NCI-H82 treated with DMSO at 0.1 percent for 48 hours (cell line): ENCODE data around the gene CD300A.
A peak's percentile ranks its signal among the peaks of the same experiment; 100 is the strongest.

Source experiments
- DNase-seq: peaks from one replicate; lab custom pipeline; 2025; ENCODE audit not compliant: unreplicated experiment; lab: John Stamatoyannopoulos, UW

CD300A gene

DNA sequence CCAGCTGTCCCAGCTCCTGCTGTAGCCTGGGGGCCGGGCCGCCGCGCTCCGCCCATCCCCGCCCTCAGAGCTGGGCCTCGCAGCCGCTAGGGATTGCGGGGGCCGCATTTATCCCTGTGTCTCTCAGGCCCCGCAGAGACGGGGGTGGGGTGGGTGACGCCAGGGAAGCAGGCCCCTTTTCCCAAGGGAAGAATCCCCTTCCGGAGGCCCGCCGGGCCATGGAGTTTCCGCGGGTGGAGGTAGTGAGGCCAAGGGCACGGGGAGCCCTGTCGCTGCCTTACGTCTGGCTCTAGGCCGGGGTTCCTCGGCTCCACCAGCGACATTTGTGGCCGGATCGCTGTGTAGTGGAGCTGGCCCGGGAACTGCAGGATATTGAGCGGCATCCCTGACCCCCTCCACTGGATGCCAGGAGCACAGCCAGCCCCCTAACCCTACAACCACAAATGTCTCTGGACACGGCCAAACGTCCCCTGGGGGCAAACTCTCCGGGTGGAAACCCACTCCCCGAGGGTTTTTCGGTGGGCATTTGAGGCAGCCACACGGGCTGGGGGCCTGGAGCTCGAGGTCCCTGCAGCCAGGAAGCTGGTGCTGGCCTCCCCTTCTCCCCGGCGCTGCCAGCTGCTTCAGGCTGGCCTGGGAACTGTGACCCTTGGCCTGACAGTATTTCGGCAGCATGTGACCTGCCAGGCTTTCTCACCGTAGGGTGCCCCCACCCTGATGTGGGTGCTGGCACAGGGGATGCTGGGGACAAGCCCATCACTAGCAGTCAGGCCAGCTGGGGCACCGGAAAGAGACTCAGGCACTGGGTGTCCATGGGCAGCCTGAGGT is 12.0 kb upstream of the CD300A start:
- DNase-seq: peak; percentile 81

GRCh38 chr17:74455025-74455545 is 11.3 kb upstream of the CD300A start:
- no peak for DNase-seq

DNA sequence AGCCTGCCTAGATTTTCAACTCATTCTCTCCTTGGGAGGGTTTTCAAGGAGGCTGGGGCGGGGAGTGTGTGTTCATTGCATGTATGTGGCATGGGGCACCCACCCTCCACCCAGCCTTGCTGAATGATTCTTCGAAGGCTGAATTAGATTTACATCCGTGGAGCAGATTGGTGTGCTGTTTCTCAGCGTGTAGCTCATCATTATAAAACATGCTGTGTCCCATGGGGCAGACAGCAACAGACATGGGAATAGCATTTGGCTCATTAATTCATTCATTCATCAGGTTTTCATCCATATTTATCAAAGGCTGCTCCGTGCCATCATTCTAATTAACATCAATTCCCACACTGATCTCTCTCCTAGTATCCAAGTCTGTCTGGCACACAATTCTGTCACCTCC is 10.6 kb upstream of the CD300A start:
- no peak for DNase-seq

- DNase-seq: no peak
Measured at GRCh38 chr17:74457146-74457819, 9.2 kb upstream of the CD300A start.

DNA sequence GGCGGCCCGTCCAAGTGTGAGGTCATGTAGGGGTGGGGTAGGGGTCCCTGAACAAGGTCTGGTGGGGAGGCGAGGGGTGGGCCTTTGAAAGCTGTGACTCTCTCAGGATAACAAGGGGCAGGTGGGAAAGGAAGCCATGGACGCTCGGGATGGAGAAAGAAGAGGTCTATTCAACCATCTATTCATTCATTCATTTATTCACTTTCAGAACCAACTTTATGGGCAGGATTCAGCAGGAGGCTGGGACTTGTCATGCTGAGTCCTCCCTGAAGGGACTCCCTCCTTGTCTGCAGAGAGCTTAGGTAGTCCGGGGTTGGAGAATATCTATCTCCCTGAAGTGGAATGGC is 8.6 kb upstream of the CD300A start:
- DNase-seq: no peak

DNA sequence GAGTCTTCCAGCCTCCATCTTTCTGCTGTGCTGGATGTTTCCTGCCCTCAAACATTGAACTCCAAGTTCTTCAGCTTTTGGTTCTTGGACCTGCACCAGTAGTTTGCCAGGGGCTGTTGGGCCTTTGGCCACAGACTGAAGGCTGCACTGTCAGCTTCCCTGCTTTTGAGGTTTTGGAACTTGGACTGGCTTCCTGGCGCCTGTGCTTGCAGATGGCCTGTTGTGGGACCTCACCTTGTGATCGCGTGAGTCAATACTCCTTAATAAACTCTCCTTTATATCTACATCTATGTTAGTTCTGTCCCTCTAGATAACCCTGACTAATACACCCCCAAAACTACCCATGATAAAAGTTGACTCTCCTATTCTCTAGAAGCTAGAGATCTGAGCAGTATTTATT is 7.6 kb upstream of the CD300A start:
- no peak for DNase-seq

DNA sequence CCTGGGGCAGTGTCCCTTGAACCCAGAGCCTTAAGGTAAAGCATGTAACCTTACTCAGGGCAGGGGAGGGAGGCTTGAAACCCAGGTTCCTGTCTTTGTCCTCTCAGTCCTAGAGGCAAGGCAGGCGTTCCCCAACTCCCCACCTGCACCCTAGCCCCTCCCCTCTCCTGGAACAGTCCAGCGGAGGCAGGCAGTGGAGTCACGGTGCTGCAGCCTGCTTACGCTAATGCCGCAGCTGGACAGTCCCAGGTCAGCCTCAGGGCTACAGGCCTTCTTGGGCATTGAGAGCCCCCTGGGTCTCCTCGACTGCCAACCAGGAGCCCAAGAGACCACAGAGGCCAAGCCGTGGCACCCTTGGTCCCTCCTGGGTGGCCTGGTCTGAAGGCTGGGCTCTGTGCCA is 6.8 kb upstream of the CD300A start:
- no peak for DNase-seq

DNA sequence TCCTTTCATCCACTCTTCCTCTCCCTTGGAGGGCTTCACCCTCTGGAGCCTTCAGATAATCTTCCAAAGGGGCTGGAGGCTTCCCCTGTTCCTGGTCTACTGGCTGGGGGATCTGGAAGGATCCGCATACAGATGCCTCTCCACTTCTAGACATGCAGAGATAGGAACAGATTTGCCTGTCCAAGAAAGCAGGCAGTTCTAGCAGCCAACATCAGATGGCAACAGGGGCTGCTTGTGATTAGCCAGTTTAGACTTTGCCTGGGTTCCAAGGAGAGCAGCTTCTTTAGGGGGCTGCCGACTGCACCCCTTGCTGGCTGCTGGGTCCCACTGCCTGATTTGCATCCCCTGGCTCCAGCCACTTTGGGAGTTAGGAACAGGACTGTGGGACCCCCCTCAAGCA is 6.2 kb upstream of the CD300A start:
- no peak for DNase-seq

DNA sequence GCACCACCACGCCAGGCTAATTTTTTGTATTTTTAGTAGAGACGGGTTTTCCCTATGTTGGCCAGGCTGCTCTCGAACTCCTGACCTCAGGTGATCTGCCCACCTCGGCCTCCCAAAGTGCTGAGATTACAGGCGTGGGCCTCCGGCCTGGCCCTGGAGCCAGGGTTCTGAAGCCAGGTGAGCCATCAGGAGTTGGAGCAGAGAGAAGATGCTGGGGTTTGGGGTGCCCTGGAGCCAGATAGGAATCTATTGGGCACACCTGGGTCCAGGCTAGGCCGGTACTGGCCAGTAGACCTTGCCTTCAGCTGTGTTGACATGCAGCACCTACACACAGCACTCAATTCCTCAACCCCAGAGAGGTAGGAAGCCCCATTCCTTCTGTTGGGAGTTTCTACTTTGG is 5.4 kb upstream of the CD300A start:
- DNase-seq: no peak

- DNase-seq: no peak
Measured at GRCh38 chr17:74461611-74462010, 4.8 kb upstream of the CD300A start.

GRCh38 chr17:74464730-74465377 is 1.6 kb upstream of the CD300A start:
- DNase-seq: no peak

DNA sequence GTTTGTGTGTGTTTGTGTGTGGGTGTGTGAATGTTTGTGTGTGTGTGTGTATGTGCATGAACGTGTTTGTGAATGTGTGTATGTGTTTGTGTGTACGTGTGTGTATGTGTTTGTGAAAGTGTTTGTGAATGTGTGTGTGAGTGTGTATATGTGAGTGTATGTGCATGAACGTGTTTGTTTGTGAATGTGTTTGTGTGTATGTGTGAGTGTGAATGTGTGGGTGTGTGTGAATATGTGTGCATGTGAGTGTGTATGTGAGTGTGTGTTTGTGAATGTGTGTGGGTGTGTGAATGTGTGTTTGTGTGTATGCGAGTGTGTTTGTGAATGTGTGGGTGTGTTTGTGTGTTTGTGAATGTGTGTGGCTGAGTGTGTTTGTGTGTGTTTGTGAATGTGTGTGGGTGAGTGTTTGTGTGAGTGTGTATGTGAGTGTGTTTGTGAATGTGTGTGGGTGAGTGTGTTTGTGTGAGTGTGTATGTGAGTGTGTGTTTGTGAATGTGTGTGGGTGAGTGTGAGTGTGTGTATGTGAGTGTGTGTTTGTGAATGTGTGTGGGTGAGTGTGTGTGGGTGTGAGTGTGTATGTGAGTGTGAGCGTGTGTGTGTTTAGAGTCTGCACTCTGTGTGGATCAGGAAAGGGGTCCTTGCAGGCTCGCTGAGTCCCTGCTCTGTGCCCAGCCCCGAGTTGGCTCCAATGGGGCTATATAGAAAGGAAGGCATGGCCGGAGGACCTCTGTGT is 890 bp upstream of the CD300A start:
- DNase-seq: no peak

DNA sequence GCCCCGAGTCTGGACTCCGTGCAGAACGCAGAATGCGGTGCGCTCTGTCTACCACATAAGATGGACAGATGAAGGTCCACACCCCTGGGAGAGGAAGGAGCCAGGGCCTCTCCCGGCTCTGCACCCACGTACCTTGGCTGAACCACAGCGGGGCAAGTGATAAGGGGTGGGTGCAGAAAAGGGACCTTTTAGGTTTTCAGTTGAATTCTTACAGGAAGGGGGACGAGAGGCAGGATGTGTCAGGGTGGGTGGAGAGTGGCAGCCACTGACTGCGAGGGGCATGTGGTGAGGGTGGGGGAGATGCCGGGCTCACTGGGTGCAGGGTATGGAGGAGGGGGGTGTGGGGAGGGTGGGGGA is 372 bp downstream of the CD300A start:
- no peak for DNase-seq

- no peak for DNase-seq
Measured at GRCh38 chr17:74467221-74467951, 952 bp downstream of the CD300A start.

DNA sequence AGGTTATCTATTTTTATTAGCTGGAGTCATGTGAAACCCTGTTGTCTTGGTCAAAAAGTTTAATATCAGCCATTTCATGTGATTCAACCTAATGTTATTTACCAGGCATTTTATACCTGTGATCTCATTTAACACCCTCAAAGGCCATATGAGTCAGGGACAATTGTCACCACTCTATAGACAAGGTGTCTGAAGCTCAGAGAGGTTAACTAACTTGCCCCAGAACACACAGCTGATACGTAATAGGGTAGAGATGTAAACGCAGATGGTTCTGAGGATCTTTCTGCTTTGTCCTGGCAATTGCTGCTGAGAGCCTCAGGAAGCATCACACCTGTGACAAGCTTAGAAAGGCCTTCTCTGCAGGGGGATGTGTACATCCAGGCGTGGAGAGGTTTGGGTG is 4.9 kb downstream of the CD300A start:
- DNase-seq: no peak

- no peak for DNase-seq
Measured at GRCh38 chr17:74472890-74473289, 6.5 kb downstream of the CD300A start.

GRCh38 chr17:74473294-74473693 is 6.9 kb downstream of the CD300A start:
- no peak for DNase-seq

GRCh38 chr17:74474043-74474792 is 7.8 kb downstream of the CD300A start:
- DNase-seq: no peak

DNA sequence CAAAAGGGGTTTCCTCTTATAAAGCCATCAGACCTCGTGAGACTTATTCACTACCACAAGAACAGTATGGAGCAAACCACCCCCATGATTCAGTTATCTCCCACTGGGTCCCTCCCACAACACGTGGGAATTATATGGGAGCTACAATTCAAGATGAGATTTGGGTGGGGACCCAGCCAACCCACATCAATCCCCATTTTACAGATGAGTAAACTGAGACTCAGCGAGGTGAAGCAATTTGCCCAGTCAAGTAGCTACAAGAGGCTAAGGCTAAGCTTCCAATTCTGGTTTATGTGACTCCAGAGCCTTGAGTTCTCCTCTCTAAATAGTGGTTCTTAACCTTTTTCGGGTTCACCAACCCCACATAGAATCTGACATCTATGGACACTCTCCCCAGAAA is 8.8 kb downstream of the CD300A start:
- no peak for DNase-seq

- DNase-seq: no peak
Measured at GRCh38 chr17:74477411-74477810, 11.0 kb downstream of the CD300A start.
